B cell (primary cell): Measurements from ENCODE around the gene CTR9. TPM values are rescaled to one million over a fixed set of nuclear protein-coding genes. Genes with fewer than 3 reads are reported as not detected.

Experiments
- ATAC-seq: fragments of 200-7000 bp; cut with Tn5 transposase; one replicate; pipeline ENCODE4 v1.10.0; 2021; ENCODE audit warnings: low read depth, mild to moderate bottlenecking, moderate number of reproducible peaks, moderate library complexity
- CTCF ChIA-PET: fragments of 350-600 bp; sonication (Branson Sonifier 250); formaldehyde crosslinking; loops from one replicate; lab custom pipeline; 2021; ENCODE audit warnings: antibody characterized with exemption, inconsistent platforms; lab: Charles Lee
- POLR2A ChIA-PET: fragments of 350-600 bp; sonication (Branson Sonifier 250); formaldehyde crosslinking; loops from one replicate; lab custom pipeline; 2021; ENCODE audit warnings: antibody characterized with exemption; lab: Charles Lee
- DNase-seq: peaks from one replicate; pipeline ENCODE4 v3.0.0; 2013
- H2AFZ ChIP-seq: 2 replicates; pipeline ENCODE4 v1.6.1; 2012; ENCODE audit warnings: mild to moderate bottlenecking, low read depth, low read length; ENCODE audit not compliant: insufficient read depth, poor library complexity, severe bottlenecking
- H3K27ac ChIP-seq, 2 donors: 1 replicate in 1 of 2; 2 replicates in 1 of 2; pipeline ENCODE4 v1.5.1; 2012 to 2013; ENCODE audit warnings: low read length in 2 of 2, mild to moderate bottlenecking in 2 of 2, moderate library complexity in 1 of 2
- H3K27me3 ChIP-seq, 4 experiments: fragments of 200-600 bp in 1 of 4; sonication (generic) in 1 of 4; replicated peaks in 1 of 4; 1 replicate in 2 of 4; 2 replicates in 2 of 4; pipeline versions ENCODE4 v1.6.1 to v1.7.0; 2013 to 2016; ENCODE audit warnings: low read length in 3 of 4, mild to moderate bottlenecking in 2 of 4, mixed read lengths in 1 of 4, moderate library complexity in 1 of 4; ENCODE audit not compliant: insufficient read depth in 4 of 4, control insufficient read depth in 3 of 4; ENCODE audit errors: control extremely low read depth in 1 of 4
- H3K36me3 ChIP-seq, 2 experiments: replicated peaks in 1 of 2; 1 replicate in 1 of 2; 2 replicates in 1 of 2; pipeline versions ENCODE4 v1.6.1 to v1.7.1; 2013; ENCODE audit warnings: low read length in 1 of 2; ENCODE audit not compliant: insufficient read depth in 2 of 2, control insufficient read depth in 1 of 2; ENCODE audit errors: control extremely low read depth in 1 of 2, extremely low read depth in 1 of 2
- H3K4me1 ChIP-seq, 2 donors: fragments of 200-600 bp in 1 of 2; sonication (generic) in 1 of 2; 1 replicate in 1 of 2; 2 replicates in 1 of 2; pipeline versions ENCODE4 v1.5.1 to v1.6.1; 2013 to 2017; ENCODE audit warnings: low read length in 2 of 2; ENCODE audit not compliant: control insufficient read depth in 2 of 2, insufficient read depth in 2 of 2
- H3K4me2 ChIP-seq: replicated peaks from 2 replicates; pipeline ENCODE3; 2012; ENCODE audit warnings: mild to moderate bottlenecking, low read depth, low read length; ENCODE audit not compliant: poor library complexity, severe bottlenecking
- H3K4me3 ChIP-seq, 5 experiments: fragments of 200-600 bp in 1 of 5; sonication (generic) in 1 of 5; 1 replicate in 3 of 5; 2 replicates in 2 of 5; pipeline versions ENCODE4 v1.5.1 to v1.7.0; 2011 to 2016; ENCODE audit warnings: low read length in 4 of 5, mild to moderate bottlenecking in 4 of 5, low read depth in 2 of 5, control low read depth in 1 of 5, moderate library complexity in 1 of 5; ENCODE audit not compliant: insufficient read depth in 1 of 5; ENCODE audit errors: control extremely low read depth in 1 of 5, extremely low read depth in 1 of 5
- H3K79me2 ChIP-seq: fragments of 200-600 bp; sonication (generic); one replicate; pipeline ENCODE4 v1.6.0; 2016; ENCODE audit warnings: low read length; ENCODE audit not compliant: control insufficient read depth, insufficient read depth
- H3K9ac ChIP-seq: fragments of 200-600 bp; sonication (generic); 2 replicates; pipeline ENCODE4 v1.6.1; 2017; ENCODE audit warnings: mild to moderate bottlenecking, low read length, moderate library complexity
- H3K9me3 ChIP-seq, 3 donors: one replicate each; pipeline versions ENCODE4 v1.6.1 to v1.7.1; 2013; ENCODE audit warnings: low read length in 2 of 3; ENCODE audit not compliant: control insufficient read depth in 2 of 3, insufficient read depth in 1 of 3; ENCODE audit errors: control extremely low read depth in 1 of 3
- H4K20me1 ChIP-seq: 2 replicates; pipeline ENCODE4 v1.6.0; 2012; ENCODE audit warnings: mild to moderate bottlenecking, low read length; ENCODE audit not compliant: insufficient read depth, control insufficient read depth, poor library complexity, severe bottlenecking
- H3K27ac Mint-ChIP-seq: one replicate; pipeline ENCODE4 v1.8.0; 2021; ENCODE audit warnings: mixed read lengths
- H3K27me3 Mint-ChIP-seq: one replicate; pipeline ENCODE4 v1.8.0; 2021; ENCODE audit warnings: mixed read lengths
- H3K4me1 Mint-ChIP-seq: one replicate; pipeline ENCODE4 v1.8.0; 2021; ENCODE audit warnings: mixed read lengths
- H3K4me3 Mint-ChIP-seq: one replicate; pipeline ENCODE4 v1.8.0; 2021; ENCODE audit warnings: mixed read lengths
- H3K9me3 Mint-ChIP-seq: one replicate; pipeline ENCODE4 v1.8.0; 2022; ENCODE audit warnings: mixed read lengths; ENCODE audit not compliant: insufficient read depth
- EZH2 ChIP-seq: IDR thresholded peaks from 2 replicates; pipeline ENCODE4 v1.6.1; 2012; ENCODE audit warnings: borderline replicate concordance, low read depth, mild to moderate bottlenecking, moderate library complexity, low read length; ENCODE audit not compliant: insufficient read depth, poor library complexity, severe bottlenecking
- WGBS: methylation state at CpG from one replicate; pipeline ENCODE4 v1.1.5; 2013; ENCODE audit warnings: missing lambda C conversion rate; ENCODE audit not compliant: insufficient coverage; 5-methylcytosine and 5-hydroxymethylcytosine counted together
- intact Hi-C: fragments of 100-400 bp; cut with micrococcal nuclease; formaldehyde crosslinking; loops from one replicate; pipeline ENCODE4 v1.10.0; 2022
- polyA plus RNA-seq: library from polyadenylated mRNA; depleted of rRNA; stranded (reverse); fragments of >200 nt; gene quantifications from 2 replicates; pipeline ENCODE4 v1.2.3, GENCODE V29; 2012
- total RNA-seq, 2 donors: library from RNA; stranded (reverse); fragments of 120-200 nt in 1 of 2; gene quantifications; 1 replicate in 1 of 2; 2 replicates in 1 of 2; pipeline versions ENCODE4 v1.2.3 to v1.2.4, GENCODE V29; 2013 to 2022
- TF ChIP-seq, protein P1 (sequence below): fragments of 200-600 bp; IDR thresholded peaks from one replicate; pipeline ENCODE4 v1.8.0; 2022; ENCODE audit warnings: antibody characterized with exemption, mild to moderate bottlenecking

The CTR9 gene
- total and polyA plus RNA-seq, 2 donors (not counting 1 experiment from before 2014, with no cell fraction given) = 9.0 to 46.7 TPM

DNA sequence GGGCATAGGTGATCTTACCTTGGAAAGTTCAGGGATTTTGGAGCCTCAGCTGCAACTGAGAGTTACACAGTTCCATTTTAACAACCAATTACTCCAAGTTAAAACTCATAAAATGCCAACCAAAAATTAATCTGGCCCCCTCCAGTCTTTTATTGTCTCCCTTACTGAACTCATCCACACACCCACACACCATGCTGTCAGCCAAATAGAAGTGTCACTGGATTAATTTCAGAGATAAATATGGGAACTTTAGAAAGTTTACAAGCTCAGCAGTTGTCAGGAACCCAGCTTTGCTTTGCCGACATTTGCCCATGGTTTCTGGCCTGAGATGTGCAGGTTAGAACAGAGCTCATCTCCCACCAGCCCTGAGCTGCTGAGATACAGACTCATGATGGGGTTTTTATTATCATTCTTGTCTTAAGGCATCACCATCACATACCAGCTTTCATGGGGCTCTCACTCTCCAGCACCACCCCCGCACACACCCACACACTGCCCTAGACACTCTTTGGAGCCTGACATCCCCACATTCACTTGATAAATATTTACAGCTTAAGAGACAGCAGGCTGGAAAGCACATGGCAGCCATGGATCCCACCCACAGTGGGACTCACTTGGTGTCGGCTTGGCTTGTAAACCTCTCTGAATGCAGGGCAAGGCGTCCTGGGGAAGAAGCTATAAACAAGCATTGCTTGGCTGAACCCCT lies 23.7 kb upstream of the CTR9 start:
- WGBS = 90% methylated on average over 4 of the region's 4 CpGs
- Mint-ChIP-seq H3K4me3 (no peak overlapping the region), H3K27ac (no peak overlapping the region), H3K27me3 (no peaks in the 10 kb centered on the region), H3K4me1 (peaks cover 31% of the 10 kb centered on the region), H3K9me3 (peaks cover 2% of the 10 kb centered on the region)
- DNase-seq (no peak), ATAC-seq (no peak)
- intact Hi-C loops = no loop called here
- ChIA-PET POLR2A (interaction anchor here (0.8 kb wide), 1 partner anchor 829 kb away, joined by 6 read pairs; no protein-coding TSS in a partner anchor), CTCF (interaction anchor here (1.0 to 2.5 kb wide), 6 partner anchors 160 to 324 kb away, joined by 3 to 13 read pairs (median 4); partner anchors contain the start of gene RNF141)
- H2AFZ ChIP-seq = no peak overlapping the region
- no peaks in the 10 kb centered on the region for H3K36me3 ChIP-seq
- no peaks in the 10 kb centered on the region for H4K20me1 ChIP-seq
- H3K4me1 ChIP-seq = peaks cover 10 to 13% of the 10 kb centered on the region in 2 donors
- no peaks in the 10 kb centered on the region for H3K79me2 ChIP-seq
- no peak for TF ChIP-seq EZH2
- TF ChIP-seq, protein P1, sequence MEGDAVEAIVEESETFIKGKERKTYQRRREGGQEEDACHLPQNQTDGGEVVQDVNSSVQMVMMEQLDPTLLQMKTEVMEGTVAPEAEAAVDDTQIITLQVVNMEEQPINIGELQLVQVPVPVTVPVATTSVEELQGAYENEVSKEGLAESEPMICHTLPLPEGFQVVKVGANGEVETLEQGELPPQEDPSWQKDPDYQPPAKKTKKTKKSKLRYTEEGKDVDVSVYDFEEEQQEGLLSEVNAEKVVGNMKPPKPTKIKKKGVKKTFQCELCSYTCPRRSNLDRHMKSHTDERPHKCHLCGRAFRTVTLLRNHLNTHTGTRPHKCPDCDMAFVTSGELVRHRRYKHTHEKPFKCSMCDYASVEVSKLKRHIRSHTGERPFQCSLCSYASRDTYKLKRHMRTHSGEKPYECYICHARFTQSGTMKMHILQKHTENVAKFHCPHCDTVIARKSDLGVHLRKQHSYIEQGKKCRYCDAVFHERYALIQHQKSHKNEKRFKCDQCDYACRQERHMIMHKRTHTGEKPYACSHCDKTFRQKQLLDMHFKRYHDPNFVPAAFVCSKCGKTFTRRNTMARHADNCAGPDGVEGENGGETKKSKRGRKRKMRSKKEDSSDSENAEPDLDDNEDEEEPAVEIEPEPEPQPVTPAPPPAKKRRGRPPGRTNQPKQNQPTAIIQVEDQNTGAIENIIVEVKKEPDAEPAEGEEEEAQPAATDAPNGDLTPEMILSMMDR = no peak
- H3K27ac ChIP-seq = no peak overlapping the region
- no peak overlapping the region for H3K4me3 ChIP-seq
- peaks cover 0 to 13% (median 2%) of the 10 kb centered on the region in 3 donors for H3K9me3 ChIP-seq
- no peak overlapping the region for H3K4me2 ChIP-seq
- no peaks in the 10 kb centered on the region for H3K27me3 ChIP-seq
- H3K9ac ChIP-seq = no peak overlapping the region

DNA sequence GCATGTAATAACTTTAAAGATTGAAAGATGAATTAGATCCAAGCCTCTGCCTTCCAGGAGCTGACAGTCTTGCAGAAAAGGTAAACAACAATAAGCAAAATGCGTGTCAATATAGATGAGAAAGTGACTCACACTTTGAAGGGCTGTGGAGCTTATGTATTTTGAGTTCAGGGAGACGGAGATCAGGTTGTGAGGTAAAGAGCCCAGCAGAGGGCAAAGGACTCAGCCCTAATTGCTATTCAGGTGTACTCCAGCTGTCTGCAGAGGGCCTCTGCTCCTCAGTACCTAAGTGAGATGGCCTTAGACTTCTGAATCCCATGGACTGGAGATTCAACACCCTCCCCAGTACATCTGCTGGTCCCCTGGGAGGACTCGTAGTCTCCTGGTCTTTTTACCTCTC lies 22.9 kb upstream of the CTR9 start:
- Histone ChIP-seq H2AFZ (no peak overlapping the region), H3K9ac (no peak overlapping the region), H3K9me3 (peaks cover 0 to 14% (median 2%) of the 10 kb centered on the region in 3 donors), H3K4me3 (no peak overlapping the region), H3K79me2 (no peaks in the 10 kb centered on the region), H3K27ac (no peak overlapping the region), H3K36me3 (no peaks in the 10 kb centered on the region), H3K4me1 (peaks cover 10 to 13% of the 10 kb centered on the region in 2 donors), H3K4me2 (no peak overlapping the region), H4K20me1 (no peaks in the 10 kb centered on the region), H3K27me3 (no peaks in the 10 kb centered on the region)
- DNase-seq (no peak), ATAC-seq (no peak)
- TF ChIP-seq, protein P1 = no peak
- TF ChIP-seq EZH2 = no peak
- ChIA-PET POLR2A (no interaction called here), CTCF (interaction anchor here (1.0 to 2.5 kb wide), 6 partner anchors 161 to 325 kb away, joined by 3 to 13 read pairs (median 4); partner anchors contain the start of gene RNF141)
- WGBS = 93% methylated on average over 3 of the region's 3 CpGs
- no peaks in the 10 kb centered on the region for H3K27me3 Mint-ChIP-seq
- intact Hi-C loops = no loop called here
- peaks cover 31% of the 10 kb centered on the region for H3K4me1 Mint-ChIP-seq
- no peak overlapping the region for H3K4me3 Mint-ChIP-seq
- H3K9me3 Mint-ChIP-seq = peaks cover 2% of the 10 kb centered on the region
- peak overlapping the region; percentile 4 for H3K27ac Mint-ChIP-seq
